SU-DHL-6 (cell line): ENCODE results near the gene TSPAN18.

Experiments used
- H2AFZ ChIP-seq: fragments of 200-600 bp; sonication (generic); 2 replicates; pipeline ENCODE4 v1.6.1; 2014; ENCODE audit warnings: low read depth, mild to moderate bottlenecking, moderate library complexity, mixed read lengths, antibody characterized with exemption, low read length; ENCODE audit not compliant: severe bottlenecking
- H3F3A ChIP-seq: fragments of 200-600 bp; shearing (Covaris generic); 2 replicates; pipeline ENCODE4 v1.6.0; 2016; ENCODE audit warnings: antibody characterized with exemption, mild to moderate bottlenecking; ENCODE audit not compliant: insufficient read depth
- H3K27ac ChIP-seq: fragments of 200-600 bp; sonication (generic); 2 replicates; pipeline ENCODE4 v1.5.1; 2016; ENCODE audit warnings: low read depth, mild to moderate bottlenecking, low read length, moderate library complexity, mixed read lengths
- H3K27me3 ChIP-seq: fragments of 200-600 bp; sonication (generic), shearing (Covaris generic); 2 replicates; pipeline ENCODE4 v1.6.0; 2014; ENCODE audit warnings: mild to moderate bottlenecking, low read length
- H3K36me3 ChIP-seq: fragments of 200-600 bp; sonication (generic); 2 replicates; pipeline ENCODE4 v1.6.1; 2014; ENCODE audit warnings: mild to moderate bottlenecking, low read length, mixed read lengths
- H3K4me2 ChIP-seq: fragments of 300-600, 200-600 bp; shearing (Covaris generic), sonication (generic); 2 replicates; pipeline ENCODE4 v1.6.0; 2014; ENCODE audit warnings: low read length, low read depth, mild to moderate bottlenecking; ENCODE audit not compliant: poor library complexity, severe bottlenecking
- H3K4me3 ChIP-seq: fragments of 200-600 bp; sonication (generic); 2 replicates; pipeline ENCODE4 v1.5.1; 2014; ENCODE audit warnings: antibody characterized with exemption, low read length, mild to moderate bottlenecking, mixed read lengths; ENCODE audit not compliant: insufficient read depth, poor library complexity, severe bottlenecking
- H3K79me2 ChIP-seq: fragments of 200-600 bp; sonication (generic); 2 replicates; pipeline ENCODE4 v1.6.1; 2014; ENCODE audit warnings: mild to moderate bottlenecking, low read length, moderate library complexity; ENCODE audit not compliant: insufficient read depth
- H3K9ac ChIP-seq: fragments of 200-600 bp; sonication (generic); 2 replicates; pipeline ENCODE4 v1.7.0; 2014; ENCODE audit warnings: mild to moderate bottlenecking, low read length
- H3K9me2 ChIP-seq: fragments of 200-600 bp; sonication (generic); replicated peaks from 2 replicates; pipeline ENCODE4 v1.6.1; 2014; ENCODE audit warnings: low read length; ENCODE audit not compliant: insufficient read depth
- H3K9me3 ChIP-seq: fragments of 200-600 bp; sonication (generic); 2 replicates; pipeline ENCODE4 v1.6.1; 2014; ENCODE audit warnings: low read length, mixed read lengths; ENCODE audit not compliant: insufficient read depth
- H4K20me1 ChIP-seq: fragments of 200-600 bp; sonication (generic); 2 replicates; pipeline ENCODE4 v1.6.1; 2014; ENCODE audit warnings: low read depth, mild to moderate bottlenecking, antibody characterized with exemption, low read length, moderate library complexity, mixed read lengths
- CTCF ChIP-seq: fragments of 200-600 bp; sonication (generic); IDR thresholded peaks from one replicate; pipeline ENCODE4 v1.5.1; 2017; ENCODE audit warnings: antibody characterized with exemption, mild to moderate bottlenecking, low read length, moderate library complexity; ENCODE audit not compliant: insufficient read depth, poor library complexity, severe bottlenecking
- EZH2phosphoT487 ChIP-seq: fragments of 200-600 bp; sonication (generic), shearing (Covaris generic); conservative IDR thresholded peaks from 2 replicates; pipeline ENCODE4 v1.6.1; 2018; ENCODE audit warnings: mild to moderate bottlenecking, antibody characterized with exemption, low read length, moderate library complexity, mixed read lengths

The TSPAN18 gene

GRCh38 chr11:44711787-44712608 lies 14.8 kb upstream of the TSPAN18 start:
- H3K9ac ChIP-seq = no peak overlapping the region
- no peak overlapping the region for H2AFZ ChIP-seq
- no peaks in the 10 kb centered on the region for H4K20me1 ChIP-seq
- H3K4me2 ChIP-seq = no peak overlapping the region
- H3K9me2 ChIP-seq = no peaks in the 10 kb centered on the region
- TF ChIP-seq EZH2phosphoT487 (no peak), CTCF (no peak)
- H3K79me2 ChIP-seq = no peaks in the 10 kb centered on the region
- no peaks in the 10 kb centered on the region for H3F3A ChIP-seq
- no peaks in the 10 kb centered on the region for H3K36me3 ChIP-seq
- H3K4me3 ChIP-seq = no peak overlapping the region
- H3K9me3 ChIP-seq = no peaks in the 10 kb centered on the region
- no peak overlapping the region for H3K27ac ChIP-seq
- H3K27me3 ChIP-seq = no peaks in the 10 kb centered on the region

GRCh38 chr11:44713022-44713421 lies 13.7 kb upstream of the TSPAN18 start:
- Histone ChIP-seq H3F3A (no peaks in the 10 kb centered on the region), H3K9ac (no peak overlapping the region), H3K36me3 (no peaks in the 10 kb centered on the region), H3K79me2 (no peaks in the 10 kb centered on the region), H3K27ac (no peak overlapping the region), H3K9me2 (no peaks in the 10 kb centered on the region), H2AFZ (no peak overlapping the region), H3K4me3 (no peak overlapping the region), H3K4me2 (no peak overlapping the region), H3K9me3 (no peaks in the 10 kb centered on the region), H4K20me1 (no peaks in the 10 kb centered on the region), H3K27me3 (no peaks in the 10 kb centered on the region)
- TF ChIP-seq CTCF = no peak
- no peak for TF ChIP-seq EZH2phosphoT487

- H3K27ac ChIP-seq = no peak overlapping the region
- H3K27me3 ChIP-seq = no peaks in the 10 kb centered on the region
These were observed 10.5 kb upstream of the TSPAN18 start for GRCh38 chr11:44716256-44716655.

More at GRCh38 chr11:44716256-44716655, 10.5 kb upstream of the TSPAN18 start:
- no peak overlapping the region for H3K4me2 ChIP-seq
- no peaks in the 10 kb centered on the region for H3K9me2 ChIP-seq
- no peak overlapping the region for H3K9ac ChIP-seq
- H3F3A ChIP-seq = no peaks in the 10 kb centered on the region
- H3K4me3 ChIP-seq = no peak overlapping the region
- TF ChIP-seq EZH2phosphoT487 = no peak
- TF ChIP-seq CTCF = no peak
- H3K36me3 ChIP-seq = no peaks in the 10 kb centered on the region
- H2AFZ ChIP-seq = no peak overlapping the region
- H3K9me3 ChIP-seq = no peaks in the 10 kb centered on the region
- H4K20me1 ChIP-seq = no peaks in the 10 kb centered on the region
- no peaks in the 10 kb centered on the region for H3K79me2 ChIP-seq
